Progenitor cell of endocrine pancreas (in vitro differentiated cells): ENCODE measurements around the gene C7orf57. TPM values are rescaled to one million over a fixed set of nuclear protein-coding genes. Genes with fewer than 3 reads are reported as not detected.

Experiments
- DNase-seq: peaks from one replicate; pipeline ENCODE4 v3.0.0; 2021; ENCODE audit warnings: low spot score; ENCODE audit not compliant: unreplicated experiment
- H3K27ac Mint-ChIP-seq: 2 replicates; pipeline ENCODE4 v1.8.0; 2021; ENCODE audit warnings: mild to moderate bottlenecking, moderate library complexity, mixed read lengths
- H3K27me3 Mint-ChIP-seq: 2 replicates; pipeline ENCODE4 v1.8.0; 2021; ENCODE audit warnings: mixed read lengths
- H3K36me3 Mint-ChIP-seq: 2 replicates; pipeline ENCODE4 v1.8.0; 2022; ENCODE audit warnings: mixed read lengths; ENCODE audit not compliant: insufficient read depth
- H3K4me1 Mint-ChIP-seq: 2 replicates; pipeline ENCODE4 v1.8.0; 2021; ENCODE audit warnings: low read depth, mixed read lengths
- H3K4me3 Mint-ChIP-seq: 2 replicates; pipeline ENCODE4 v1.8.0; 2021; ENCODE audit warnings: low read depth, mild to moderate bottlenecking, moderate library complexity, mixed read lengths
- H3K9me3 Mint-ChIP-seq: 2 replicates; pipeline ENCODE4 v1.8.0; 2021; ENCODE audit warnings: low read depth, mixed read lengths
- CTCF ChIP-seq: fragments of 200-600 bp; sonication (generic); IDR thresholded peaks from one replicate; pipeline ENCODE4 v1.5.0; 2021; ENCODE audit warnings: antibody characterized with exemption, mild to moderate bottlenecking; ENCODE audit not compliant: unreplicated experiment
- total RNA-seq: library from RNA; stranded (reverse); gene quantifications from 2 replicates; pipeline ENCODE4 v1.2.1, GENCODE V29; 2021

Gene C7orf57
- total RNA-seq, 1 donor from 2014 or later: not detected

GRCh38 chr7:48052748-48053147 is 17.4 kb downstream of the C7orf57 start:
- Mint-ChIP-seq H3K4me3 (no peak overlapping the region), H3K9me3 (peaks cover 8% of the 10 kb centered on the region), H3K4me1 (peaks cover 2% of the 10 kb centered on the region), H3K36me3 (peaks cover 2% of the 10 kb centered on the region), H3K27ac (no peak overlapping the region), H3K27me3 (peaks cover 3% of the 10 kb centered on the region)
- DNase-seq: no peak
- no peak for TF ChIP-seq CTCF

GRCh38 chr7:48053736-48054135 is 18.4 kb downstream of the C7orf57 start:
- no peak for TF ChIP-seq CTCF

GRCh38 chr7:48058990-48059389 is 23.6 kb downstream of the C7orf57 start:
- DNase-seq: no peak
- H3K4me1 Mint-ChIP-seq: no peaks in the 10 kb centered on the region
- H3K27ac Mint-ChIP-seq: no peak overlapping the region
- peaks cover 16% of the 10 kb centered on the region for H3K9me3 Mint-ChIP-seq
- H3K27me3 Mint-ChIP-seq: no peaks in the 10 kb centered on the region
- TF ChIP-seq CTCF: no peak
- no peak overlapping the region for H3K4me3 Mint-ChIP-seq
- H3K36me3 Mint-ChIP-seq: peaks cover 2% of the 10 kb centered on the region

More at GRCh38 chr7:48053736-48054135, 18.4 kb downstream of the C7orf57 start:
- H3K27me3 Mint-ChIP-seq: peaks cover 3% of the 10 kb centered on the region
- no peak for DNase-seq
- no peak overlapping the region for H3K4me3 Mint-ChIP-seq
- H3K27ac Mint-ChIP-seq: no peak overlapping the region
- H3K9me3 Mint-ChIP-seq: peaks cover 8% of the 10 kb centered on the region
- peaks cover 2% of the 10 kb centered on the region for H3K4me1 Mint-ChIP-seq
- H3K36me3 Mint-ChIP-seq: peaks cover 2% of the 10 kb centered on the region

- H3K27me3 Mint-ChIP-seq: no peaks in the 10 kb centered on the region
Observed at GRCh38 chr7:48059706-48060105, 24.4 kb downstream of the C7orf57 start.

GRCh38 chr7:48063985-48064384 is 28.6 kb downstream of the C7orf57 start:
- Mint-ChIP-seq H3K4me1 (peaks cover 4% of the 10 kb centered on the region), H3K36me3 (no peaks in the 10 kb centered on the region), H3K27ac (no peak overlapping the region), H3K9me3 (peaks cover 9% of the 10 kb centered on the region), H3K4me3 (no peak overlapping the region), H3K27me3 (no peaks in the 10 kb centered on the region)
- no peak for TF ChIP-seq CTCF
- no peak for DNase-seq

More at GRCh38 chr7:48059706-48060105, 24.4 kb downstream of the C7orf57 start:
- TF ChIP-seq CTCF: no peak
- Mint-ChIP-seq H3K36me3 (peaks cover 2% of the 10 kb centered on the region), H3K4me3 (no peak overlapping the region), H3K9me3 (peaks cover 17% of the 10 kb centered on the region), H3K27ac (no peak overlapping the region), H3K4me1 (no peaks in the 10 kb centered on the region)
- DNase-seq: no peak
